ENCODE results near the gene FOXRED1.

DNA sequence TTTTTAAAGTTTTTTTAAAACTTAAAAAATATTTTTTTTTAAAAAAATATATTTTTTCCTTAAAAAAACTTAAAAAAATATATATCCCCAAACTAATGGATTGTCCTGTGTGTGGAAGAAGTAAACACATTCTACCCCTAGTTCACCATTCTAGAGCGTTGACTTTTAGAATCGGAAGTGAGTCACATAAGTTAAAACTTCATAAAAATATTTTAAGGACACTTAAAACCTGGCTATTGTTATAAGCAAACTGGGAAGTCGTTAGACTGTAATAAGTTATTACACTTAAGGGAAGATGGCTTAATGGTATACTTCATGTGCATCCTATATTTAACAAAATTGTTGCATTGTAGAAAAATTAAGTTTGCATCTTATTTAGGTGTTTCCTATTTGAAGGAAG is 36.3 kb upstream of the FOXRED1 start:
- no peak for TF ChIP-seq EZH2 (IDR thresholded peaks at IDR 0.05; ENCODE audit: borderline replicate concordance, insufficient read depth, low read depth, low read length, poor library complexity, severe bottlenecking)
- TF ChIP-seq, protein P1, sequence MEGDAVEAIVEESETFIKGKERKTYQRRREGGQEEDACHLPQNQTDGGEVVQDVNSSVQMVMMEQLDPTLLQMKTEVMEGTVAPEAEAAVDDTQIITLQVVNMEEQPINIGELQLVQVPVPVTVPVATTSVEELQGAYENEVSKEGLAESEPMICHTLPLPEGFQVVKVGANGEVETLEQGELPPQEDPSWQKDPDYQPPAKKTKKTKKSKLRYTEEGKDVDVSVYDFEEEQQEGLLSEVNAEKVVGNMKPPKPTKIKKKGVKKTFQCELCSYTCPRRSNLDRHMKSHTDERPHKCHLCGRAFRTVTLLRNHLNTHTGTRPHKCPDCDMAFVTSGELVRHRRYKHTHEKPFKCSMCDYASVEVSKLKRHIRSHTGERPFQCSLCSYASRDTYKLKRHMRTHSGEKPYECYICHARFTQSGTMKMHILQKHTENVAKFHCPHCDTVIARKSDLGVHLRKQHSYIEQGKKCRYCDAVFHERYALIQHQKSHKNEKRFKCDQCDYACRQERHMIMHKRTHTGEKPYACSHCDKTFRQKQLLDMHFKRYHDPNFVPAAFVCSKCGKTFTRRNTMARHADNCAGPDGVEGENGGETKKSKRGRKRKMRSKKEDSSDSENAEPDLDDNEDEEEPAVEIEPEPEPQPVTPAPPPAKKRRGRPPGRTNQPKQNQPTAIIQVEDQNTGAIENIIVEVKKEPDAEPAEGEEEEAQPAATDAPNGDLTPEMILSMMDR (IDR thresholded peaks at IDR 0.05), result no peak
